Measurements from ENCODE around the gene NHERF2.

NHERF2 gene

GRCh38 chr16:2084895-2085625 is 58.4 kb downstream of the NHERF2 start:
- DNase-seq: no peak

- no peak for DNase-seq
Observed at GRCh38 chr16:2085669-2086068, 59.0 kb downstream of the NHERF2 start.

- no peak for DNase-seq
Observed at GRCh38 chr16:2086106-2086742, 59.5 kb downstream of the NHERF2 start.

GRCh38 chr16:2086812-2087747 is 60.4 kb downstream of the NHERF2 start:
- no peak for DNase-seq

- DNase-seq: no peak
Observed at GRCh38 chr16:2087748-2088631, 61.3 kb downstream of the NHERF2 start.
